Activated CD8-positive, alpha-beta memory T cell treated with anti-CD3 and anti-CD28 coated beads, Interleukin-2, amount 50 U/mL, for 48 hours (primary cell): ENCODE data around the gene C16orf74.

Source experiments
- DNase-seq: peaks from one replicate; pipeline ENCODE4 v3.0.0-alpha.2; 2020

C16orf74 gene

GRCh38 chr16:85716680-85717038 is 34.2 kb downstream of the C16orf74 start:
- DNase-seq, result no peak

- DNase-seq, result no peak
Measured at GRCh38 chr16:85716022-85716679, 34.7 kb downstream of the C16orf74 start.

GRCh38 chr16:85715169-85716021 is 35.5 kb downstream of the C16orf74 start:
- DNase-seq, result no peak

GRCh38 chr16:85712801-85713200 is 38.1 kb downstream of the C16orf74 start:
- no peak for DNase-seq

- DNase-seq, result no peak
Measured at GRCh38 chr16:85711982-85712587, 38.8 kb downstream of the C16orf74 start.

GRCh38 chr16:85710732-85711131 is 40.2 kb downstream of the C16orf74 start:
- no peak for DNase-seq

- no peak for DNase-seq
Measured at GRCh38 chr16:85709766-85710585, 40.9 kb downstream of the C16orf74 start.

GRCh38 chr16:85708338-85708737 is 42.6 kb downstream of the C16orf74 start:
- no peak for DNase-seq

GRCh38 chr16:85707528-85708095 is 43.3 kb downstream of the C16orf74 start:
- no peak for DNase-seq

- no peak for DNase-seq
Measured at GRCh38 chr16:85706449-85707034, 44.4 kb downstream of the C16orf74 start.

- DNase-seq, result no peak
Measured at GRCh38 chr16:85704900-85705846, 45.7 kb downstream of the C16orf74 start.

GRCh38 chr16:85704011-85704410 is 46.9 kb downstream of the C16orf74 start:
- no peak for DNase-seq

- no peak for DNase-seq
Measured at GRCh38 chr16:85699628-85700027, 51.3 kb downstream of the C16orf74 start.

- DNase-seq, result no peak
Measured at GRCh38 chr16:85698935-85699558, 51.8 kb downstream of the C16orf74 start.

GRCh38 chr16:85698459-85698891 is 52.4 kb downstream of the C16orf74 start:
- DNase-seq, result no peak

GRCh38 chr16:85697431-85697830 is 53.5 kb downstream of the C16orf74 start:
- no peak for DNase-seq

- DNase-seq, result no peak
Measured at GRCh38 chr16:85696781-85697180, 54.1 kb downstream of the C16orf74 start.

- no peak for DNase-seq
Measured at GRCh38 chr16:85695196-85696128, 55.4 kb downstream of the C16orf74 start.

- DNase-seq, result no peak
Measured at GRCh38 chr16:85690469-85691064, 60.3 kb downstream of the C16orf74 start.
